Panc1 (cell line): ENCODE data around the gene GRID1. TPM values are rescaled to one million over a fixed set of nuclear protein-coding genes. Genes with fewer than 3 reads are reported as not detected.

Source experiments
- ATAC-seq: fragments of 200-7000 bp; cut with Tn5 transposase; 2 replicates; pipeline ENCODE4 v1.9.1; 2020; ENCODE audit warnings: mild to moderate bottlenecking, moderate library complexity
- BruUV-seq: library from RNA; stranded (reverse); fragments of 400-500 nt; replicated peaks from 2 replicates; lab custom pipeline; 2021; lab: Mats Ljungman, UMichigan
- CTCF ChIA-PET: fragments of 300-600 bp; sonication (Branson Sonifier 250); formaldehyde crosslinking; loops from one replicate; lab custom pipeline; 2022; ENCODE audit warnings: antibody characterized with exemption; lab: Charles Lee
- POLR2A ChIA-PET: fragments of 300-600 bp; sonication (Branson Sonifier 250); formaldehyde crosslinking; loops from one replicate; lab custom pipeline; 2022; ENCODE audit warnings: antibody characterized with exemption; lab: Charles Lee
- DNase-seq: peaks from one replicate; pipeline ENCODE4 v3.0.0-alpha.2; 2010; ENCODE audit warnings: low read depth, low spot score
- H3K27ac ChIP-seq: 2 replicates; pipeline ENCODE4 v1.5.1; 2011; ENCODE audit warnings: mild to moderate bottlenecking, low read length, inconsistent platforms
- H3K27me3 ChIP-seq: fragments of 200-500 bp; sonication (Bioruptor generic); 2 replicates; pipeline ENCODE4 v1.6.0; 2014; ENCODE audit warnings: low read length, inconsistent platforms; ENCODE audit not compliant: control insufficient read depth, insufficient read depth
- H3K36me3 ChIP-seq: fragments of 200-500 bp; sonication (Bioruptor generic); 2 replicates; pipeline ENCODE4 v1.5.1; 2014; ENCODE audit warnings: inconsistent platforms, mild to moderate bottlenecking, low read length, moderate library complexity; ENCODE audit not compliant: control insufficient read depth, insufficient read depth
- H3K4me1 ChIP-seq: 2 replicates; pipeline ENCODE4 v1.5.1; 2011; ENCODE audit warnings: inconsistent platforms, mild to moderate bottlenecking, low read length, moderate library complexity; ENCODE audit not compliant: control insufficient read depth, insufficient read depth
- H3K4me3 ChIP-seq, 2 experiments: 2 replicates each; pipeline ENCODE4 v1.5.1; 2011 to 2012; ENCODE audit warnings: low read depth in 2 of 2, low read length in 2 of 2, mild to moderate bottlenecking in 2 of 2, inconsistent platforms in 1 of 2, moderate library complexity in 1 of 2
- H3K9me3 ChIP-seq: fragments of 200-500 bp; sonication (Bioruptor generic); 2 replicates; pipeline ENCODE4 v1.5.1; 2014; ENCODE audit warnings: low read depth, mild to moderate bottlenecking, inconsistent platforms, low read length, moderate library complexity; ENCODE audit not compliant: control insufficient read depth, insufficient read depth
- CTCF ChIP-seq: fragments of 450-650 bp; IDR thresholded peaks from 2 replicates; pipeline ENCODE4 v1.5.1; 2017; ENCODE audit warnings: mild to moderate bottlenecking
- POLR2AphosphoS5 ChIP-seq: IDR thresholded peaks from 2 replicates; pipeline ENCODE4 v1.6.1; 2012; ENCODE audit warnings: mild to moderate bottlenecking, low read depth, low read length, moderate library complexity
- REST ChIP-seq, 2 experiments: IDR thresholded peaks; 2 replicates each; pipeline ENCODE4 v1.6.1; 2011 to 2012; ENCODE audit warnings: low read depth in 2 of 2, control low read depth in 1 of 2, low read length in 1 of 2, mild to moderate bottlenecking in 1 of 2, moderate library complexity in 1 of 2; ENCODE audit not compliant: insufficient read depth in 1 of 2
- SIN3A ChIP-seq: IDR thresholded peaks from 2 replicates; pipeline ENCODE4 v1.6.1; 2012; ENCODE audit warnings: low read depth, mild to moderate bottlenecking, low read length, moderate library complexity, borderline replicate concordance; ENCODE audit not compliant: insufficient read depth
- TCF7L2 ChIP-seq: IDR thresholded peaks from 2 replicates; pipeline ENCODE4 v1.6.1; 2011; ENCODE audit warnings: mild to moderate bottlenecking, low read depth, low read length, inconsistent platforms
- in situ Hi-C: cut with HindIII; loops from 2 replicates; pipeline ENCODE4 v1.10.0; 2016; ENCODE audit warnings: low sequenced_read_pairs, low pct_unique_long_range_greater_than_20kb
- intact Hi-C: fragments of 100-400 bp; cut with micrococcal nuclease; formaldehyde crosslinking; loops from one replicate; pipeline ENCODE4 v1.10.0; 2022; ENCODE audit not compliant: unreplicated experiment
- total RNA-seq: library from RNA; stranded (reverse); gene quantifications from one replicate; pipeline ENCODE4 v1.2.1, GENCODE V29; 2021; ENCODE audit not compliant: unreplicated experiment

The GRID1 gene
- total RNA-seq, 1 experiment from 2014 or later: 2.3 TPM

- Histone ChIP-seq H3K27me3 (no peaks in the 10 kb centered on the region), H3K4me3 (no peak overlapping the region), H3K27ac (no peak overlapping the region), H3K9me3 (peaks cover 3% of the 10 kb centered on the region; the same call in 1 of the 2 replicates), H3K4me1 (no peaks in the 10 kb centered on the region), H3K36me3 (no peaks in the 10 kb centered on the region)
- no peak for TF ChIP-seq CTCF
- TF ChIP-seq SIN3A: no peak
- no peak for TF ChIP-seq POLR2AphosphoS5
- TF ChIP-seq TCF7L2: no peak
- no peak for TF ChIP-seq REST (IDR thresholded peaks at IDR 0.05; ENCODE audit: insufficient read depth in 1 of 2, low read depth in 2 of 2, low read length in 1 of 2)
- CTCF ChIA-PET: no interaction called here
- POLR2A ChIA-PET: no interaction called here
- intact Hi-C loops: no loop called here
- in situ Hi-C loops: no loop called here
- ATAC-seq (no peak), DNase-seq (no peak)
- no TSS peak for BruUV-seq
Measured at GRCh38 chr10:85673270-85673669, 693.3 kb downstream of the GRID1 start.

GRCh38 chr10:85671530-85671929 lies 695.1 kb downstream of the GRID1 start:
- CTCF ChIA-PET: no interaction called here
- Histone ChIP-seq H3K36me3 (no peaks in the 10 kb centered on the region), H3K4me3 (no peak overlapping the region), H3K27me3 (no peaks in the 10 kb centered on the region), H3K9me3 (peaks cover 3% of the 10 kb centered on the region; the same call in 1 of the 2 replicates), H3K4me1 (no peaks in the 10 kb centered on the region), H3K27ac (no peak overlapping the region)
- DNase-seq: no peak
- intact Hi-C loops (no loop called here), in situ Hi-C loops (no loop called here)
- BruUV-seq: no TSS peak
- no peak for ATAC-seq
- TF ChIP-seq SIN3A (no peak), TCF7L2 (no peak), CTCF (no peak), REST (IDR thresholded peaks at IDR 0.05; ENCODE audit: insufficient read depth in 1 of 2, low read depth in 2 of 2, low read length in 1 of 2) (no peak), POLR2AphosphoS5 (no peak)
- POLR2A ChIA-PET: no interaction called here
